HG03342 (cell line): ENCODE measurements around the gene DYNC2I2.
A peak's percentile ranks its signal among the peaks of the same experiment; 100 is the strongest.
"Not testable (repeated sequence)": the region's sequence is repeated elsewhere in the genome, so short reads cannot be mapped to it uniquely, and the experiment has no call there.

Experiments used
- ATAC-seq: cut with Tn5 transposase; IDR thresholded peaks from one replicate; pipeline ENCODE4 v1.9.1; 2021; ENCODE audit warnings: mild to moderate bottlenecking, moderate library complexity; ENCODE audit not compliant: unreplicated experiment

DYNC2I2 gene

GRCh38 chr9:128687453-128687852 lies 30.8 kb upstream of the DYNC2I2 start:
- ATAC-seq, result no peak

- ATAC-seq, result no peak
These were observed 29.2 kb upstream of the DYNC2I2 start for GRCh38 chr9:128685636-128686489.

DNA sequence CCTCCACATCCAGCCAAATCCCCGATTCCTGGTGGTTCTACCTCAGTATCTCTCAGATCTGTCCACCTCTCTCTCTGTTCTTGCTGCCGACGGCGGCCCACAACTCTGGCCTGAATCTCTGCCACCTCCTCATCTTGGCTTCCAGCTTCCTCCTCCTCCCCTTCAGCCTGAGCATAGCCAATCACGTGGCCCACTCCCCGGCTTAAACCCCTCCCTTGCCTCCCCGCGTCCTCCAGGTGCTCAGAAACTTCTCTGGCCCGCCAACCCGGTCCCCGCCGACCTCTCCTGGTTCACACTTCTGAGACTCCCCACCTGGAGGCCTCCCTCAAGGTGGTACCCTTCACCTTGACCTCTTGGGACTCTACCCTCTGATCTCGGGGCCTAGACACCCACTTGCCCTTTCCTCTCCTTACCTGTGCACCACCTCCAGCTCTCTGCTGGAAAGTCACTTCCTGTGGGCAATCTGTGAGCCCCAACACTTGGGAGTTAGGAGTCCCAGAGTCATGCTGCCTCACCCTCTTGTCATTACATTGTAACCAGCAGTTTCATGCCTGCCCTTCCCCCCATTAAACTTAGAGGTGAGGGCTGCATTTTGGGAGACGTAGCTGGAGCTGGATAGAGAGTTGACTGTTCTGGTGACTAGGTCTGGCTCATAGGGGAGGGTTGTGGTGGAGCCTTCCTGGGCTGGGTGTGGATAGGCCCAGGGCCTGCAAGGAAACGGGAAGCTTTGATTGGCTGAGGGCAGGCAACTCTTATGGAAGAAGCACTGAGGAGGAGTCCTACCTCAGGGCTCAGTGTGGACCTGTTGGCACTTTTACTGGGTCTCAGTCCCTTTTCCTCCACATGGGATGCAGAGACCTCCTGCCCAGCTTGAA lies 27.9 kb upstream of the DYNC2I2 start:
- no peak for ATAC-seq

DNA sequence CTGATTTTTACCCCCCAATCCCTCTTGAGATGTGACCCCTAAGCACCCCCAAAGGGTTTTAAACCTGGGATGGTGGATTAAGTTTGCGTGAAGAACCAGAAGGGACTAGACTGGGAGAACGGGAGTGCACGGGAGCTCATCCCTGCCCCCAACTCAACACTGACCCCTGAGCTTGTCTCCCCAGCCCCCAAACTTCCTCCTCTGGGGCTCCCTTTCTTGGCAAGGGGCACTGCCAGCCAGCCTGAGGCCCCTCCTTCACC lies 27.3 kb upstream of the DYNC2I2 start:
- ATAC-seq, result no peak

- no peak for ATAC-seq
These were observed 26.9 kb upstream of the DYNC2I2 start for GRCh38 chr9:128683340-128684064.

DNA sequence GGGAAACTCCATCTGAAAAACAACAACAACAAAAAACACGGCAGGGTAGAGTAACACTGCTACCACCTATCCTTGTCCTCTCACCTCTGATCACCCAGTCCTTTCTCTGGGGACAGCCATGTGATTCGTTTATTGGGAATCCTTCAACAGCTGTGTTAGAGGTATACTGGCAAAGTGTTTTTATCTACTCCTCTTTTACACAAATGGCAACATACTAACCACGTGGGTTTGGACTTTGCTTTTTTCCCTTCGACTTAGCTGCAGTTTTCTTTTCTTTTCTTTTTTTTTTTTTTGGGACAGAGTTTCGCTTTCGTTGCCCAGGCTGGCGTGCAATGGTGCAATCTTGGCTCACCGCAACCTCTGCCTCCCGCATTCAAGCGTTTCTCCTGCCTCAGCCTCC lies 21.1 kb upstream of the DYNC2I2 start:
- ATAC-seq, result no peak

GRCh38 chr9:128675382-128675781 lies 18.7 kb upstream of the DYNC2I2 start:
- ATAC-seq, result no peak

DNA sequence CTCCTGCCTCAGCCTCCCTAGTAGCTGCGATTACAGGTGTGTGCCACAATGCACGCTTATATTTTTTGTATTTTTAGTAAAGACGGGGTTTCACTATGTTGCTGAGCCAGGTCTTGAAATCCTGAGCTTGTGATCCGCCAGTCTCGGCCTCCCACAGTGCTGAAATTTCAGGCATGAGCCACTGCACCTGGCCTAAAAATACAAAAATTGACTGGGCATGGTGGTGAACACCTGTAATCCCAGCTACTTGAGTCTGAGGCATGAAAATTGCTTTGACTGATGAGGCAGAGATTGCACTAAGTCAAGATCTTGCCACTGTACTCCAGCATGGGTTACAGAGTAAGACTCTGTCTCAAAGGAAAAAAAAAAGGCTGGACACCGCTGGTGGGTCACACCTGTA lies 13.1 kb upstream of the DYNC2I2 start:
- no peak for ATAC-seq

DNA sequence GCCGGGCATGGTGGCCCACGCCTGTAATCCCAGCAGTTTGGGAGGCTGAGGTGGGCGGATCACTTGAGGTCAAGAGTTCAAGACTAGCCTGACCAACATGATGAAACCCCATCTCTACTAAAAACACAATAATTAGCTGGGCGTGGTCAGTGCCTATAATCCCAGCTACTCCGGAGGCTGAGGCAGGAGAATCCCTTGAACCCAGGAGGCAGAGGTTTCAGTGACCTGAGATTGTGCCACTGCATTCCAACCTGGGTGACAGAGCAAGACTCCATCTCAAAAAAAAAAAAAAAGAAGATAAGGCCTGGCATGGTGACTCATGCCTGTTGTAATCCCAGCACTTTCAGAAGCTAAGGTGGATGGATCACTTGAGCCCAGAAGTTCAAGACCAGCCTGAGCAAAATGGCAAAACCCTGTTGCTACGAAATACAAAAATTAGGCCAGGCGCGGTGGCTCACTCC lies 9.9 kb upstream of the DYNC2I2 start:
- not testable (repeated sequence) for ATAC-seq

DNA sequence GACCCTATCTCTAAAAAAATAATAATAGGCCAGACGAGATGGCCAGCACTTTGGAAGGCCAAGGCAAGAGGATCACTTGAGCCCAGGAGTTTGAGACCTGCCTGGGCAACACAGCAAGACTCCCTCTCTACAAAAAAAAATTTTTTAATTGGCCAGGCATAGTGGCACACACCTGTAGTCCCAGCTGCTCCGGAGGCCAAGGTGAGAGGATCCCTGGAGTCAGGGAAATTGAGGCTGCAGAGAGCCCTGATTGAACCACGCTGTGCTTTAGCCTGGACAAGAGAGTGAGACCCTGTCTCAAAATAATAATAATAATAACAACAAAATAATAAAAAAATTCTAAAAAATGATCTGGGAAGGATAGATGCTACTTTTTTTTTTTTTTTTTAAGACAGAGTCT lies 1.1 kb upstream of the DYNC2I2 start:
- no peak for ATAC-seq

GRCh38 chr9:128657344-128657704 lies 677 bp upstream of the DYNC2I2 start:
- ATAC-seq, result no peak

DNA sequence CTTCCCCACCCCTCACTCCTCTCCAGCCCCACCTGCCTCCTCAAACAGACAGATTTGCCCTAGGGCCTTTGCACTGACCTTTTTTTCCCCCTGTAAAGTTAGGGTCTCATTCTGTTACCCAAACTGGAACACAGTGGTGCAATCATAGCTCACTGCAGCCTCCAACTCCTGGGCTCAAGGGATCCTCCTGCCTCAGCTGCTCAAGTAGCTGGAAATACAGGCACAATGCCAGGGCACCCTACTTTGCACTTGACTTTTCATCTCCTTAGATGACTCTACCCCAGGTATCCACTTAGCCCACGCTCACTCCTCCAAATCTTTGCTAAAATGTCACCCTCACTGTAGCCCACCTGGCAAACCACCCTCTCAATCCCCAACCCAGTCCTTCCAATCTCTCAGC lies 2.2 kb downstream of the DYNC2I2 start:
- ATAC-seq, result no peak

DNA sequence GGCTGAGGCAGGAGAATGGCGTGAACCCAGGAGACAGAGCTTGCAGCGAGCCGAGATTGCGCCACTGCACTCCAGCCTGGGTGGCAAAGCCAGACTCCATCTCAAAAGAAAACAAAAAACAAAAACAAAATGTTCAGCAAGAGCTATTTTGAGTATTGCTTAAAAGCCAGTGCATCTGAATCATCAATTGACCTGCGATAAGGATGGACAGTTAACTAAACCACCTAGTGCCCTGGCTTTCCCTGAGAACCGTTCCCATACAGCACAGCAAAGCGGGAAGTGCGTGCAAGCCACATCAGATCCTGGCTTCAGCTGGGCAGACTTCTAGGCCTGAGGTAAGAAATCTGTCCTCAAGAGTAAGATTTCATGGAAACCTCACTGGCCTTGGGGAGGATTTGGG lies 2.7 kb downstream of the DYNC2I2 start:
- no peak for ATAC-seq

- ATAC-seq, result no peak
These were observed 4.8 kb downstream of the DYNC2I2 start for GRCh38 chr9:128651798-128652197.

DNA sequence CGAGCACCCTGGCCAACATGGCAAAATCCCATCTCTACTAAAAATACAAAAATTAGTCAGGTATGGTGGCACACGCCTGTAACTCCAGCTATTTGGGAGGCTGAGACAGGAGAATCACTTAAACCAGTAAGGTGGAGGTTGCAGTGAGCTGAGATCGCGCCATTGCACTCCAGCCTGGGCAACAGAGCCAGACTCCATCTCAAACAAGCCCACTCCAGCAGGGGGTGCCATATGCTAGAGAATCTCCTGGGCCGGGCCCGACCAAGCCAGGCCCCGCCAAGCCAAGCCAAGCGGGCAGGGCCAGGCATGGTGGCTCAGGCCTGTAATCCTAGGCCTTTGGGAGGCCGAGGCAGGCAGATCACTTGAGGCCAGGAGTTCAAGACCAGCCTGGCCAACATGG lies 8.4 kb downstream of the DYNC2I2 start:
- ATAC-seq, result not testable (repeated sequence)

DNA sequence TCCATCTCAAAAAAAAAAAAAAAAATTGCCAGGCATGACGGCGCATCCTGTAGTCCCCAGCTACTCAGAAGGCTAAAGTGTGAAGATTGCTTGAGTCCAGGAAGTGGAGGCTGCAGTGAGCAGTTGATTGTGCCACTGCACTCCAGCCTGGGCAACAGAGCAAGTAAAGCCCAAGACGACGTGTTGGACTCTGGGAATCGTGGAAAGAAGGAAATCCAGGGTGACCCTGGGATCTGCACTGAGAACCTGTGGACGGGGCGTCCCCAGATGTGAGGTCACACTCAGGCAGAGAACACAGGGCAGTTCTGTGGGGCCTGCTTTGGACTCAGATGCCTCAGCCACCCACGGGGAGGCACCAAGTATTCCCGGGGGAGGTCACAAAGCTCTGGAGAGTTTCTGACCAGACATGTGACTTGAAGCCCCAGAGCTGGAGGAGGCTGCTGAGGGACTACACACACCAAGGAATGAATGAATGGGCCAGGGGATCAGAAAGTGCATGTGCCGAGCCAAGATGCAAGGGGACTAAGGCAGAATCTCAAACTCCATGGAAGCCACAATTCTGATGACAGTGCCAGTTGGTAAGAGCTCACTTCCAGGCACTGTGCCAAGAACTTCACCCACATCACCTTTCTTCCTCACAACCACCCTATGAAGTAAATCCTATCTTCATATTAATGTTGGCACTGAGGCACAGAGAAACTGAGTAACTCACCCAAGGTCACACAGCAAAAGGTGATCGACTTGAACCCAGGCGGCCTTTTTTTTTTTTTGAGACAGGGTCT lies 12.9 kb downstream of the DYNC2I2 start:
- ATAC-seq, result peak; percentile 58

DNA sequence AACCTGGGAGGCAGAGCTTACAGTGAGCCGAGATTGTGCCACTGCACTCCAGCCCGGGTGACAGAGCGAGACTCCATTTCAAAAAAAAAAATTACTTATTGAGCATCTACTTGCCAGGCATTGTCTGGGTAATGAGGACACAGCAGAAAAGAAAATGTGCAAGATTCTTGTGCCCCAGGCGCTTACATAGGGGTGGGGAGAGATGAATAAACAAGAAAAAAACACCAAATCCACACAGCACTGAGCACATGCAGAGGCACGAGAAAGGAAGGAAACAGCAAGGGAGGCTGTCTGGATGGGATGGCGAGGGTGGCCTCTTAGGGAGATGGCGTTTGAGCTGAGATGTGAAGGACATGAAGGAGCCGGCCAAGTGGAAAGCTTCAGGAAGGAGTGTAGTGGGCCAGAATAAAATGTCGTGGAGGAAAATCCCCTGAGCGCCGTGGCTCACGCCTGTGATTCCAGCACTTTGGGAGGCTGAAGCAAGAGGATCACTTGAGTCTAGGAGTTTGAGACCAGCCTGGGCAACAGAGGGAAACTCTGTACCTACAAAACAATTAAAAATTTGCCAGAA lies 13.9 kb downstream of the DYNC2I2 start:
- ATAC-seq, result no peak

- ATAC-seq, result no peak
These were observed 16.0 kb downstream of the DYNC2I2 start for GRCh38 chr9:128640603-128641002.

GRCh38 chr9:128638580-128638979 lies 18.1 kb downstream of the DYNC2I2 start:
- ATAC-seq, result no peak

DNA sequence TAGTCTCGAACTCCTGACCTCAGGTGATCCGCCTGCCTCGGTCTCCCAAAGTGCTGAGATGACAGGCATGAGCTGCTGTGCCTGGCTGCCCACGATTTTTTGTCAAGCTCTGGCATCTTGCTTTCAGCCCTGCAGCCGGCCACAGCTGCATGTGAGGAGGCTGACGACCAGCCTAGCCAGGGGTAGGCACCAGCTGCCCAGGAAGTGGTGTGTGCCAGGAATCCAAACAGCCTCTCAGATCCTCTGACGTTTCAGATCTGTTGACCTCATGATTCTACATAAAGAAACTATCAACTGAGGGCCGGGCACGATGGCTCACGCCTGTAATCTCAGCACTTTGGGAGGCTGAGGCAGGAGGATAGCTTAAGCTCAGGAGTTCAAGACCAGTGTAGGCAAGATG lies 19.0 kb downstream of the DYNC2I2 start:
- no peak for ATAC-seq
